ENCODE data around the gene ALDH1A2. TPM values are rescaled to one million over a fixed set of nuclear protein-coding genes. Genes with fewer than 3 reads are reported as not detected.

The ALDH1A2 gene
- polyA plus RNA-seq, 1 experiment, result 0.68 TPM

DNA sequence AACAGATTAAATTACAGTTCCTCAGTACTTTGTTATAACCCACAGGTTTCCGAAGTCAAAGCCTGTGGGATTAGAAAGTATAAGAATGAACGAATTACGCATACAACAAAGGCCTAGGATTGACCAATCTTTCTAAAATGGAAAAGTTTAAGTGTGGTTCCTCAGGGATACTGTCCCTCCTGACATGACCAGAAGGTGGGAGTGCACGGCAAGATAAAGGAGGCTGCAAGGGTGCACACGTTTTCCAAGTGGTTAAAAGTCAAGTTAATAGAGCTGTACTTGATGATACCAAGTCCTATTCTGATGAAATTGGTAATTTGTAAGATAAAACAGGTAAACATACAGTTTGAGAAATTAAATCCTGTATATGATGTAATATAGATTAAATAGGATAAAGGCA, 96.2 kb downstream of the ALDH1A2 start:
- DNase-seq (ENCODE audit: low read depth, low spot score), result no peak
- POLR2A ChIA-PET, result no interaction called here
- TF ChIP-seq, protein P1, sequence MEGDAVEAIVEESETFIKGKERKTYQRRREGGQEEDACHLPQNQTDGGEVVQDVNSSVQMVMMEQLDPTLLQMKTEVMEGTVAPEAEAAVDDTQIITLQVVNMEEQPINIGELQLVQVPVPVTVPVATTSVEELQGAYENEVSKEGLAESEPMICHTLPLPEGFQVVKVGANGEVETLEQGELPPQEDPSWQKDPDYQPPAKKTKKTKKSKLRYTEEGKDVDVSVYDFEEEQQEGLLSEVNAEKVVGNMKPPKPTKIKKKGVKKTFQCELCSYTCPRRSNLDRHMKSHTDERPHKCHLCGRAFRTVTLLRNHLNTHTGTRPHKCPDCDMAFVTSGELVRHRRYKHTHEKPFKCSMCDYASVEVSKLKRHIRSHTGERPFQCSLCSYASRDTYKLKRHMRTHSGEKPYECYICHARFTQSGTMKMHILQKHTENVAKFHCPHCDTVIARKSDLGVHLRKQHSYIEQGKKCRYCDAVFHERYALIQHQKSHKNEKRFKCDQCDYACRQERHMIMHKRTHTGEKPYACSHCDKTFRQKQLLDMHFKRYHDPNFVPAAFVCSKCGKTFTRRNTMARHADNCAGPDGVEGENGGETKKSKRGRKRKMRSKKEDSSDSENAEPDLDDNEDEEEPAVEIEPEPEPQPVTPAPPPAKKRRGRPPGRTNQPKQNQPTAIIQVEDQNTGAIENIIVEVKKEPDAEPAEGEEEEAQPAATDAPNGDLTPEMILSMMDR (IDR thresholded peaks at IDR 0.05; ENCODE audit: low read depth, low read length), result no peak

GRCh38 chr15:57962887-57963286, 102.6 kb downstream of the ALDH1A2 start:
- Histone ChIP-seq H3K27ac (ENCODE audit: low read depth, low read length) (no peak overlapping the region), H3K9me3 (ENCODE audit: control insufficient read depth, insufficient read depth, low read length) (no peaks in the 10 kb centered on the region), H3K27me3 (ENCODE audit: control insufficient read depth, insufficient read depth, low read length) (peaks cover 3% of the 10 kb centered on the region), H3K4me3 (ENCODE audit: low read depth, low read length) (no peak overlapping the region)
- ChIA-PET CTCF (interaction anchor here (0.8 kb wide), 1 partner anchor 11 kb away, joined by 4 read pairs; no protein-coding TSS in a partner anchor), POLR2A (no interaction called here)
- TF ChIP-seq, protein P1 (IDR thresholded peaks at IDR 0.05; ENCODE audit: low read depth, low read length), result no peak
- DNase-seq (ENCODE audit: low read depth, low spot score), result no peak

More for the DNA sequence above, 96.2 kb downstream of the ALDH1A2 start:
- no peak overlapping the region for H3K27ac ChIP-seq (ENCODE audit: low read depth, low read length)
- no peak overlapping the region for H3K4me3 ChIP-seq (ENCODE audit: low read depth, low read length)
- no peaks in the 10 kb centered on the region for H3K9me3 ChIP-seq (ENCODE audit: control insufficient read depth, insufficient read depth, low read length)
- H3K27me3 ChIP-seq (ENCODE audit: control insufficient read depth, insufficient read depth, low read length), result peaks cover 3% of the 10 kb centered on the region
- CTCF ChIA-PET, result interaction anchor here (1.4 to 1.6 kb wide), 2 partner anchors 97 to 102 kb away, joined by 3 to 5 read pairs; no protein-coding TSS in a partner anchor

GRCh38 chr15:57961919-57962318, 103.6 kb downstream of the ALDH1A2 start:
- TF ChIP-seq, protein P1 (IDR thresholded peaks at IDR 0.05; ENCODE audit: low read depth, low read length), result no peak
- H3K9me3 ChIP-seq (ENCODE audit: control insufficient read depth, insufficient read depth, low read length), result no peaks in the 10 kb centered on the region
- ChIA-PET CTCF (no interaction called here), POLR2A (no interaction called here)
- no peak overlapping the region for H3K27ac ChIP-seq (ENCODE audit: low read depth, low read length)
- DNase-seq (ENCODE audit: low read depth, low spot score), result no peak
- H3K4me3 ChIP-seq (ENCODE audit: low read depth, low read length), result no peak overlapping the region
- H3K27me3 ChIP-seq (ENCODE audit: control insufficient read depth, insufficient read depth, low read length), result peaks cover 3% of the 10 kb centered on the region

DNA sequence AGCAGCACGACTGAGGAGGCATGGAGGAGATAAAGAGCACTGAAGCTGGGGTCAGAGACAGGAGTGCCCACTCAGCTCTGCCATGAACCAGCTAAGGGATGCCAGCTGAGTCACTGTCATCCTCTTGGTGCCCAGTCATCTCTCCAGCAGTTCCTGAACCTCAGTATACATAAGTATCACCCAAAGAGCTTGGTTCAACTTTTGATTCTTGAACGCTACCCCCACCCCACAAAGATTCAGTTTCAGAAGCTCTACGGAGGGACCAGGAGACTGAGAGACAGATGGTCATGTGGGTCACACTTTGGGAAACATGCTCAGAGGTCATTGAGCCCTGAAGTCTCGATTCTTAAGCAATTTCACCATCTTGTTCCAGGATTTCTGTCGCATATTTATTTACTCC, 108.4 kb downstream of the ALDH1A2 start:
- no peak overlapping the region for H3K4me3 ChIP-seq (ENCODE audit: low read depth, low read length)
- ChIA-PET POLR2A (no interaction called here), CTCF (interaction anchor here (0.6 to 1.4 kb wide), 2 partner anchors 96 to 160 kb away, joined by 3 to 4 read pairs; no protein-coding TSS in a partner anchor)
- no peak overlapping the region for H3K27ac ChIP-seq (ENCODE audit: low read depth, low read length)
- H3K27me3 ChIP-seq (ENCODE audit: control insufficient read depth, insufficient read depth, low read length), result no peaks in the 10 kb centered on the region
- no peak for DNase-seq (ENCODE audit: low read depth, low spot score)
- no peaks in the 10 kb centered on the region for H3K9me3 ChIP-seq (ENCODE audit: control insufficient read depth, insufficient read depth, low read length)
- TF ChIP-seq, protein P1 (IDR thresholded peaks at IDR 0.05; ENCODE audit: low read depth, low read length), result no peak

DNA sequence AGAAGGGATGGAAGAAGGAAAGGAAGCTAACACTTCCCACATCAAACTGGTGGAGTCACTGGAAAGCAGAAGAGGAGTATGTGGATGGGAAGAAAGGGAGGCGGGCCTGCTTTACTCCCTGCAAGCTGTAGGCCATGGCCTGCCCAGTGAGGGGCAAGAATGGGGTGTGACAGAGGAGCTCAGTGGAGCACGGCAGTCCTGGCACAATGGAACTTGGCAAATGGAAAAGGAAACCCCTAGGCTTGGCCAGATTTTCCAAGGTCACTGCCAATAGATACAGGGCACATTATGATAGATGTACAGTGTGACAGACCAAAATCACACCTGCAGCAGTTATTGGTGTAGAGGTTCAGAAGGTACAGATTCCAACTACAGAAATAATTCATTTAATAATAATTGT, 111.6 kb downstream of the ALDH1A2 start:
- TF ChIP-seq, protein P1 (IDR thresholded peaks at IDR 0.05; ENCODE audit: low read depth, low read length), result no peak
- no peak overlapping the region for H3K4me3 ChIP-seq (ENCODE audit: low read depth, low read length)
- no peaks in the 10 kb centered on the region for H3K9me3 ChIP-seq (ENCODE audit: control insufficient read depth, insufficient read depth, low read length)
- ChIA-PET POLR2A (no interaction called here), CTCF (no interaction called here)
- H3K27ac ChIP-seq (ENCODE audit: low read depth, low read length), result no peak overlapping the region
- H3K27me3 ChIP-seq (ENCODE audit: control insufficient read depth, insufficient read depth, low read length), result no peaks in the 10 kb centered on the region
- DNase-seq (ENCODE audit: low read depth, low spot score), result no peak
